ENCODE data around the gene EXPH5.

Gene EXPH5

GRCh38 chr11:108541531-108541930, 52.0 kb downstream of the EXPH5 start:
- DNase-seq (ENCODE audit: low read depth), result no peak
- H3K4me3 ChIP-seq (ENCODE audit: low read depth, low read length), result no peak overlapping the region
- TF ChIP-seq CTCF (conservative IDR thresholded peaks at IDR 0.05; ENCODE audit: low read depth, low read length), result no peak

- DNase-seq (ENCODE audit: low read depth), result no peak
- H3K4me3 ChIP-seq (ENCODE audit: low read depth, low read length), result no peak overlapping the region
- TF ChIP-seq CTCF (conservative IDR thresholded peaks at IDR 0.05; ENCODE audit: low read depth, low read length), result no peak
Observed at GRCh38 chr11:108538502-108538901, 55.1 kb downstream of the EXPH5 start.

GRCh38 chr11:108538022-108538424, 55.5 kb downstream of the EXPH5 start:
- no peak overlapping the region for H3K4me3 ChIP-seq (ENCODE audit: low read depth, low read length)
- TF ChIP-seq CTCF (conservative IDR thresholded peaks at IDR 0.05; ENCODE audit: low read depth, low read length), result no peak
- DNase-seq (ENCODE audit: low read depth), result no peak

GRCh38 chr11:108536783-108537182, 56.8 kb downstream of the EXPH5 start:
- H3K4me3 ChIP-seq (ENCODE audit: low read depth, low read length), result no peak overlapping the region
- no peak for TF ChIP-seq CTCF (conservative IDR thresholded peaks at IDR 0.05; ENCODE audit: low read depth, low read length)
- DNase-seq (ENCODE audit: low read depth), result no peak

- no peak for DNase-seq (ENCODE audit: low read depth)
- TF ChIP-seq CTCF (conservative IDR thresholded peaks at IDR 0.05; ENCODE audit: low read depth, low read length), result no peak
- no peak overlapping the region for H3K4me3 ChIP-seq (ENCODE audit: low read depth, low read length)
Observed at GRCh38 chr11:108535384-108535955, 58.1 kb downstream of the EXPH5 start.

GRCh38 chr11:108534274-108534882, 59.2 kb downstream of the EXPH5 start:
- TF ChIP-seq CTCF (conservative IDR thresholded peaks at IDR 0.05; ENCODE audit: low read depth, low read length), result no peak
- no peak for DNase-seq (ENCODE audit: low read depth)
- H3K4me3 ChIP-seq (ENCODE audit: low read depth, low read length), result no peak overlapping the region

GRCh38 chr11:108530426-108530825, 63.1 kb downstream of the EXPH5 start:
- H3K4me3 ChIP-seq (ENCODE audit: low read depth, low read length), result no peak overlapping the region
- TF ChIP-seq CTCF (conservative IDR thresholded peaks at IDR 0.05; ENCODE audit: low read depth, low read length), result no peak
- DNase-seq (ENCODE audit: low read depth), result no peak
